HG03045 (cell line): ENCODE results near the gene PFKP.

Source experiments
- ATAC-seq: cut with Tn5 transposase; IDR thresholded peaks from one replicate; pipeline ENCODE4 v1.9.1; 2021; ENCODE audit warnings: mild to moderate bottlenecking, moderate library complexity; ENCODE audit not compliant: unreplicated experiment

PFKP gene

DNA sequence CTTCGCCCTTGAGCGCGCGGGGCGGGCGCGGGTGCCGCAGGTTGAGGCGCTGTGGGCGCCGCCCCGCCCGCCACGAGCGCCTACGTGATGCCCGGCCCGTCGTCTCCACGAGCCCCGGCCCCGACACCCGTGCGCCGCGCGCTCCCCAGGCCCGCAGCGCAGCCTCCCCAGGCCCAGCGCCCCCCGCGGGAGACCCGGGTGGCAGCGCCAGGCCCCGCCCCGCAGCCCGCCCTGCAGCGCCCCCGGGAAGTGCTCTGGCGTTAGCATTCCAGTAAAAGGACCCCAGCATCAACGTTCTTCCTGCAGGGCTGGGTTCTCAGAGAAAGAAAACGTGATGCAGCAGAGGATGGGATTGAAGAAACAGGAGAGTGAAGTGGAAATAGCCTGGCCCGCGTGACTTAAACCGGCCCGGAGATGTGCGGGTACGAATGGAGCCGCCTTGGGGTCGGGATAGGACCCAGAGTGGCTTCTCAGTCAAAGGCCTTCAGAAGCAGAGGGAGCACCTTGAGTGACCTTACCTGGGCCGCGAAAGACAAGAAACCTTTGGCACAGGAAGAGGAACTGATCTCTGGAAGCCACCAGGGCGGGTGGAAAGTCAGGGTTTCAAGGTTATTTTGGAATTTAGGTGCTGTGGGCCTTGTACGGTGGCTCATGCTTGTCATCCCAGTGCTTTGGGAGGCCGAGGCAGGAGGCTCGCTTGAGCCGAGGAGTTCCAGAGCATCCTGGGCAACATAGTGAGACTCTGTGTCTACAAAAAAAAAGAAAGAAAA is 1.8 kb downstream of the PFKP start:
- ATAC-seq = peak; percentile 30

- ATAC-seq = no peak
Measured at GRCh38 chr10:3069876-3070275, 2.5 kb downstream of the PFKP start.

DNA sequence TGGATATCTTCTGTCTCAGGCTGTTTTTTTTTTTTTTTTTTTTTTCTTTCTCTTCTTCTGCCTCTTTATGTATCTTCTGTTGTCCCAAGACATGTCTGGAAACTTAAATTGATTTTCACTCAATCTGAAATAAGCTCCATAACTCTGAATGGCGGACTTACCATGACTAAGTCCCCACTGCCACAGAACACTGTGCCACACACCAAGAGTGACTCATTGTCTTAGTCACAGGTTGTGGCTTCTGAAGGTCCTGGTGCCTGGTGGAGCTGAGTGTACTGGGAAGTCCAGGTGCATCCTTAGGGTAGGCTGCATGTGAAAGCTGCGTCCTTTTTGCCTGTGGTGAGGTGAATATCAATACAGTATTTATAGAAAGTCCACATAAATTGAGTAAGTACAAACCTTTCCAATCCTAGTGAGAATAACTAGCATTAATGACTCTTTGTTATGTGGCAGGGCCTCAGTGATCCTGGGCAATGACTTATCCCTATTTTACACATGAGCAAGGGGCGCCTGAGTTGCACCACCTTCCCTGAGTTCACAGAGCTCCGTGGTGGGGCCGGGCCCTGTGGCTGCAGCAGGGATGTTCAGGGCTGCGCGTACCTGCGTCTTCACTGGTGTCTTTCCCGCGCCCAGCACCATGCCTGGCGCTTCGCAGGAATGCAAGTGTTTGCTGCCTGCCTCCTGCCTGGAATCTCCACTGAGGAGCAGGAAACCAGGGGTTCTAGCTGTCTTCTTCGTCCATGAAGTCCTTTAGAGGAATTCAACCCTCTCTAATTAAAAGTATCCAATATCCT is 4.3 kb downstream of the PFKP start:
- no peak for ATAC-seq

DNA sequence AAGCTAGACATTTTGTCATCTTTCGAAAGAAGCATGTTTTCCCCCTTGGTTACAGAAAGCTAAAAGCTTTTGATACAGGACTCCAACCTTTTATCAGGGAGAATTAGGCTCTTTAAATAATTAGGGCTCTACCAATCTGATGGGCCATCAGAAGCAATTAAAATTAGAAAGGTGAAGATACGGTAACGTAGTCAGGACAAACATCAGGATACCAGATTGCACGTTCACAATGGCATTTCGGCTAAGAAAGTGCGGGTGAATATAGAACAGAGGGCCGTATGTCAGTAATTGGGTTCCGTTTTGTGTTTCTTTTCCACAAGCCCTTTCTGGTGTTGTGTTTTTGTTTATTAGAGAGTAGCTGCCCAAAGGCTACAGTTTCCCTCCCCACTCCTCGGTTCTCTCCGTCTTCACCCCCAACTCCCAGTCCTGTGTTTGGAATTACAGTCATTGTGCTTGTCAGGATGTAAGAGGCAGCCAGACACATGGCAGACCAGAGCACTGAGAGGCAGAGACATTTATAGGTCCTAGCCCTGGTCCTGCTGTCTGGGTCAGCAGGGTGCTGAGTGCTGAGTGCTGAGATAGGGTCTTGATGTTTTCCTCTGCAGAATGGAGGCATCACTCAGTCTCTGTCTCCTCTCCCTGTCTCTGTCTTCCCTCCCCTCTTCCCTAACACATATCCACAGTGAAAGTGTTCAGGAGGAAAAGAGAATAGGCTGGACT is 5.5 kb downstream of the PFKP start:
- no peak for ATAC-seq

GRCh38 chr10:3074145-3074665 is 6.9 kb downstream of the PFKP start:
- no peak for ATAC-seq

GRCh38 chr10:3074985-3075600 is 7.7 kb downstream of the PFKP start:
- ATAC-seq = no peak

DNA sequence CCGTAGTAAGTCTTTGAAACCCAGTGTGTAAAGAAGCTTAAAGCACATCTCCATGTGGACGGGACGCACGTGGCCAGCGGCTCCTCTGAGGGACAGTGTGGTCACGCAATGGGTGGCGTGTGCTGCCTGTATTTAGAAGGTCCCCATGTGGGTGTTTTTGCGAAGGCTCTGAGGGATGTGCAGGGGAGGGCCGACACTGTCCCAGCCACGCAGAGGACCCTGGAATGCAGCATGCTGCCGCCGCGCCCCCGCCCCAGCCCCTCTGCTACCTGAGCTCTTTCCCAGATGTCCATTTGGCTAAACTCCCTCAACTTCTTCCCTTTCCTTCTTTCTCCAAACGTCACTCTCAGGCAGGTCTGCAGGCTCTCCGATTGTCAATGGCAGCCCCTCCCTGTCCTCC is 8.8 kb downstream of the PFKP start:
- no peak for ATAC-seq

- ATAC-seq = no peak
Measured at GRCh38 chr10:3077509-3077908, 10.2 kb downstream of the PFKP start.

DNA sequence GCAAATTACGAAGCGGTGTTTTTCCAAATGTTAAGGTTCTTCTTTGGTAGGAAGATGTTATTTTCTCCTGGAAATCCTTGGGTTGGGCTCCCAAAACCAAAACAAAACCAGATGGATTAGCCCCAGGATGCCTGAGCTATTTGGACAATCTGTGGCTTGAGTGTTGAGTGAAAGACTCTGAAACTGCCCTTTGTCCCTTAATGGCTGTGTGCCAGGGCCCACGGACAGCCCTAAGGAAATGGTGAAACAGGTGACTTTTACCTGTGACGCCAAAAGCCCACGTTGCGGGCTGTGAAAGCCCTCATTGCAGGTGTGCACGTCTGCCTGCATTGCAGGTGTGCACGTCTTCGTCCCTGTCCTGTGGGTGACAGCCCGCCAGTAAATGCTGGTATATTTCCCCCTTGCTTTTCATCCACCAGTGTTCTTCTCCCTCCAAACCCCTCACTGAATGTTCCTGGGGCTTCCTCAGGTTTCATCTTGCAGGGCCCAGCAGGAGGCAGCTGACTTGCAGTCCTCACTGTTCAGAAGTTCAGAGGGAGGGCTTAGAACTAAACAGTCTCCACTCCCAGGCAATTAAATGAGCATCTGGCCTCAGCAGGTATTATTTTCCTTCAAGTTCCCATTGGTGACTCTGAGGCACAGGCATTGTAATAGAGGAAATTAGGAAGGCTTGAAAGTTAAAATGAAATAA is 10.7 kb downstream of the PFKP start:
- no peak for ATAC-seq

DNA sequence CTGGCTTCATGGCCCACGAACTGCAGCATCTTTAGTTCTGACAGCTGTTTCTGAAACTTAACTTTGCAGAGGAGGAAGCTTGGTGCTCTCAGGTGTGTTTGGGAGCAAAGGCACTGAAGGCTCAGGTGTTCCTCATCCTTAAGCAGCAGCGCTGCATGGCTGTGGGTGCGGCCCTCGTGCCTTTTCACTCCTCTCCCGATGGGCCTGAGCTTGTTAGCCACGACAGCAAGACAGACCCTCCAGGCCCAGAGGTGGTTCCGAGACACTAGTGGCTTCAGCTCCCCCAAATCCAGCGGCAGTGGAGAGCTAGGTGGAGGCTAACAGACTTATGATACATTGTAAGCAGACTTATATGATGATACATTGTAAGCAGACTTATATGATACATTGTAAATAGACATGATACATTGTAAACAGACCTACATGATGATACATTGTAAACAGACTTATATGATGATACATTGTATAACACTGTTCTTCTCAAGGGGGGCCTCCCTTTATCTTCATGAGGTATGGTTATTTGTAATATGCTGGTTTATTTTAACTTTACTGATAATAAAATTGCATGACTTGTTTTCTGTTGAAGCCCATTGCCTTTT is 14.1 kb downstream of the PFKP start:
- no peak for ATAC-seq

DNA sequence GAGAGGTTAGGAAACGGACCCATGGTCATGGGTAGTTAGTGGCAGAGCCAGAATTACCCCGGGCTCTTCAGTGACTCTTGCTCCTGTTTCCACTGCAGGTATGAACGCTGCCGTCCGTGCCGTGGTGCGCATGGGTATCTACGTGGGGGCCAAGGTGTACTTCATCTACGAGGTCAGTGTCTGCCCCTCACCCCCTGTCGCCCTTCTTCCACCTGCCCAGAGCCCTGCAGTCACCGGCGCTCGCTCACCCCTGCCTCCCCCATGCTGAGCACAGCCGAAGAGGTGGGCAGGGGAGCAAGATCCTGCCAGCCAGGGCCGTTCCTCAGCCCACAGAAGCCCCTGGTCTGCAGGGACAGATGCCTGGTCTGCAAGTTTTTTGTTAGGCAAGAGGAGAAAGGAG is 14.9 kb downstream of the PFKP start:
- no peak for ATAC-seq

DNA sequence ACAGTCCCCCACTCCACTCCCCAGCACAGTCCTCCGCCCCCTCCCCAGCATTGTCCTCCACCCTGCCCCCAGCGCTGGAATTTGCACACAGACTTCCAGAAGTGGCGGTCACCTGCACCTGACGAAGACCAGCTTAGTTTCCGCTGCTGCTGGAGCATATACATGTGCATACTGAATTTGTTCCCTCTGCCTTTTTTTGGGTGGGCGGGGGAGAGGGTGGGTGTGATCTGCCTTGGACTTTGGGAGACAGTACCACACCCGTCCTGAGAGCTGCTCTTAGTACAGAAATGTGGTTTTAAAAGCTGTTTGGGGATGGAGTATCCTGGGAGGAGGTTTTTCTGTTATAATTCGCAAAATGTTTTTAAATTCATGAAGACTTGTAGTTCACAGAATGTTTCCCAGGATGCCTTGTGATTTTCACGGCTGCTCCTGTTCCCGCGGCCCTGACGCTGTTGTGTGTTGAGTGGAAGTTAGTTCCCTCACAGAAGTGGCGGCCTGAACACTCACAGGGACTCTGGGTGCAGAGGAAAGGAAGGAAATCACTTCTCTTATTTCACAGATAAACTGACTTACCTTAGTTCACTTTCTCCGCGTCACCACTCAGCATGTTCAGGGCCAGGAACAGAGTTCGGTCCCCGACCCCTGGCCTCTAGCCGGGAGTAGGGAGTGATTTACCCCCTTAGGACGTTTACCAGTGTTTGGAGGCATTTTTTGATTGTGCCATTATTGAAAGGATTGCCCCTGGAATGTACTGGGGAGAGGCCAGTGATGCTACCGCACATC is 18.6 kb downstream of the PFKP start:
- ATAC-seq = no peak

DNA sequence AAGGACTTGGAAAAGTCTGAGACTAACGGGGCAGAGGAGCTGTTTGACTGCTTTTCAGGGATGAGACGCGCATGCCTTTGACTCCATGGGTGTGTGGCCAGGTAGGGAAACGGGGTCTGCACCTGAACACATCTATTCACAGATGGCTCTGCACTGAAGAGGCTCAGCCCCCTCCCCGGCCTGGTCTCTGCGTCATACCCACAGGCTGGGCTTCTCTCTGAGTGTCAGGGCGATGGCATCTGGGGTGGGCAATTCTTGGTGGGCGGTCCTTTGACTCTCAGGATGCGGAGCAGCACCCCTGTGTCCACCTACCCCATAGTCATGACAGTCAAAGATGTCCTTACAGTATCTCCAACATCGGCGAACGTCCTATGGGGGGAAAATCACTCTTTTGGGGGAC is 23.0 kb downstream of the PFKP start:
- no peak for ATAC-seq

GRCh38 chr10:3090914-3091787 is 23.8 kb downstream of the PFKP start:
- no peak for ATAC-seq

- no peak for ATAC-seq
Measured at GRCh38 chr10:3091921-3092320, 24.6 kb downstream of the PFKP start.

DNA sequence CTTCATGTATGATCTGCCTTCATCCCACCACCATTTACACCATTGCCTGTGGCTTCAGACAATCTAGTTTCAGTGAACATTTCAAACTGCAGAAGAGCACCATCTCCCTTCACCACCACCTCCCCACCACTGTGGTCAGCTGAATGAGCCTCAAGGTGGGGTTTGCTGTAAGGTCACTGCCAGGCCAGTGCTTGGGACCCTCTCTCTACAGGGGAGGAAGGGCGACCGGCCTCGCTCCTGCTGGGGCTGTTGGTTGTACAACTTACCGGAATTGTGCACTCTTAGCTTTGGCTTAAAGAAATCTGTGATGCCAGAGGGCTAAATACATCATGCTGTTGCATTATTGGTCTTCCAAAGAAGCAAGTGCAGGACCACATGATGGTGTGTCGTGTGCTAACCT is 26.6 kb downstream of the PFKP start:
- ATAC-seq = no peak

DNA sequence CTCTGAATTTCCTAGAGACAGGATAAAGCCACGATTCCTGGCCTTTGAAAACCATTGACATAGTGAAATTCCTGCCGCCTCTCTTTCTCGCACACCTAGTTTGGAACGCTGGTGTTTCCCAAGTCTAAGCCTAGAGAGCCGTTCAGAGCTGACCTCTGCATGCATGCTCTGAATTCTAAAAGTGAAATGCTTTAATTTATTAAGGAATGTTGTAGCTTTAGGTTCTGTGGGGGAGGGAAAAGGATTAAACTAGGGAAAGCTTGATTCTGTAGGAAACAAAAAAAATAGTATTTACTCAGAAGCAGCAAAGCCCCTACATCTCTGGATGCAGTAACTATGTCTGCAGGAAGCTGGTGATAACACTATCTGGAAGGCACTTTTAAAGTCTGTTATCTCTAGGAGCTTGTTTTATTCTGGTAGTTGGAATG is 27.3 kb downstream of the PFKP start:
- ATAC-seq = no peak

DNA sequence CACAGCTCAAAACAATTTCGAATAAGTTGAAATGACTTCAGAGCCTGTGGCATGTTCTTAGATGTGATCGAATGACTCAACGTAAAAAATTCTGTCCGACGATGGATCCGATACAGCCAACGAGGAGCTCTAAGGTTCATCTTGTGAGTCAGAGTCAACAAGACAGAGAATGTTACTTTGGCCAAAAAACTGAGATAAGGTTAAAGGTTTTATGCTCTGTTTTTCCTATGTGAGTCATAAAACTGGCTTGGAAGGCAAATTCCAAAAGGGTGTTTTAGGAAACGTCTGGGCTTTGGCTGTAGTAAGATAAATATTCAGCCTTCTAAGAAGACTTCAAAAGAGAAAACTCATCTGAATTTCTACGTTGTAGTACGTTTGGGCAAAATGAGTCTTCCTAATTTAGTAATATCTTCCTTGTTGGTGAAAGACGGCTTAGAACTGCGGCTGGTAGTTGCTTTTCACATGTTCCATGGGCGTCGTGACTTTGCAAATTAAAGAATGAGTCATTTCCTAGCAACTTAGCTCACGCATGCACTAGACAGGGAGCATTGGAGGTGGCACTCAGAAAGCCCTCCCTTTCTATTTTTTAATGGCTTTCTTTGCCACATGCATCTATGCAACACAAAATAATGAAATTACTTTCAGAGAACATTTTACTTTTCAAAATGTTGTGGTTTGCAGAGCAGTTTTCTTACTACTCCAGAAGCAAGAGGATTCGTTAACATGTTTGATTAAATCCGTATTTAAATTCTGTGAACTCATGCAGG is 28.2 kb downstream of the PFKP start:
- ATAC-seq = no peak
